ENCODE measurements around the gene MEGF10. TPM values are rescaled to one million over a fixed set of nuclear protein-coding genes. Genes with fewer than 3 reads are reported as not detected.

Gene MEGF10
- polyA plus RNA-seq, 3 donors, result not detected

DNA sequence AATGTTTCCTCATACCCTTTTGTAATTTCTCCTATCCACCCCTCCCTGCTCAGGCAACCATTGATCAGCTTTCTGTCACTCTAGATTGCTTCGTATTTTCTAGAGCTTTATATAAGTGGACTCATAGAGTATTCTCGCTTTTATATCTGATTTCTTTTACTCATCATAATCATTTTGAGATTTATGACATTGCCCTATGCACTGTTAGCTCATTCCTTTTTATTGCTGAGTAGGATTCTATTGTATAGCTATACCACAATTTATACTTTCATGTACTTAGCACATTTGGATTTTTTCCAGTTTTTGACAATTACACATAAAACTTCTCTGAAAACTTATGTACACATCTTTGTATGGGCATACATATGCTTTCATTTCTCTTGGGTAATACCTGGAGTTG, 68.9 kb downstream of the MEGF10 start:
- Histone ChIP-seq H3K4me3 (replicated peaks in 1 of 3; ENCODE audit: low read depth in 2 of 3, low read length in 3 of 3) (no peak overlapping the region), H3K4me1 (ENCODE audit: control insufficient read depth in 1 of 2, insufficient read depth in 2 of 2, low read length in 2 of 2) (no peaks in the 10 kb centered on the region), H3K27me3 (ENCODE audit: control insufficient read depth in 2 of 2, insufficient read depth in 2 of 2, low read length in 2 of 2) (no peaks in the 10 kb centered on the region), H3K79me2 (ENCODE audit: insufficient read depth, low read length) (no peaks in the 10 kb centered on the region), H3K9me3 (replicated peaks in 1 of 2; ENCODE audit: control insufficient read depth in 1 of 2, insufficient read depth in 1 of 2, low read length in 2 of 2) (no peaks in the 10 kb centered on the region), H3K27ac (ENCODE audit: low read depth in 1 of 2, low read length in 2 of 2) (no peak overlapping the region), H3K36me3 (replicated peaks in 1 of 2; ENCODE audit: control insufficient read depth in 1 of 2, insufficient read depth in 2 of 2, low read length in 2 of 2) (no peaks in the 10 kb centered on the region), H4K20me1 (ENCODE audit: insufficient read depth, low read length) (no peaks in the 10 kb centered on the region), H3K9ac (ENCODE audit: insufficient read depth, low read length, poor library complexity, severe bottlenecking) (no peak overlapping the region), H3K4me2 (replicated peaks; ENCODE audit: extremely low read depth, low read length, poor library complexity, severe bottlenecking) (no peak overlapping the region), H2AFZ (ENCODE audit: insufficient read depth, low read depth, low read length, poor library complexity, severe bottlenecking) (no peak overlapping the region)
- H3K36me3 Mint-ChIP-seq, result no peaks in the 10 kb centered on the region
- peaks cover 0 to 2% (median 0%) of the 10 kb centered on the region in 7 donors for H3K9me3 Mint-ChIP-seq
- H3K4me3 Mint-ChIP-seq, result no peak overlapping the region
- no peak for TF ChIP-seq CTCF (IDR thresholded peaks at IDR 0.05)
- peaks cover 4% of the 10 kb centered on the region for H3K4me1 Mint-ChIP-seq
- peaks cover 1 to 7% (median 3%) of the 10 kb centered on the region in 3 donors for H3K27me3 Mint-ChIP-seq (ENCODE audit: low read depth in 3 of 3)
- intact Hi-C loops (cut with micrococcal nuclease), result no loop called here
- H3K27ac Mint-ChIP-seq, result no peak overlapping the region
- no peak for DNase-seq
- WGBS (ENCODE audit: insufficient coverage), result no CpG with 5 or more reads among the region's 2 CpGs

GRCh38 chr5:127363403-127363802, 72.8 kb downstream of the MEGF10 start:
- no peaks in the 10 kb centered on the region for H3K27me3 ChIP-seq (ENCODE audit: control insufficient read depth in 2 of 2, insufficient read depth in 2 of 2, low read length in 2 of 2)
- no peaks in the 10 kb centered on the region for H3K4me1 ChIP-seq (ENCODE audit: control insufficient read depth in 1 of 2, insufficient read depth in 2 of 2, low read length in 2 of 2)
- H3K27me3 Mint-ChIP-seq (ENCODE audit: low read depth in 3 of 3), result peaks cover 2 to 9% (median 5%) of the 10 kb centered on the region in 3 donors
- H3K27ac Mint-ChIP-seq, result no peak overlapping the region
- H3K4me3 Mint-ChIP-seq, result no peak overlapping the region
- no peaks in the 10 kb centered on the region for H3K36me3 ChIP-seq (replicated peaks in 1 of 2; ENCODE audit: control insufficient read depth in 1 of 2, insufficient read depth in 2 of 2, low read length in 2 of 2)
- no peak overlapping the region for H3K4me2 ChIP-seq (replicated peaks; ENCODE audit: extremely low read depth, low read length, poor library complexity, severe bottlenecking)
- no peak for TF ChIP-seq CTCF (IDR thresholded peaks at IDR 0.05)
- no peaks in the 10 kb centered on the region for H4K20me1 ChIP-seq (ENCODE audit: insufficient read depth, low read length)
- no peak overlapping the region for H3K4me3 ChIP-seq (replicated peaks in 1 of 3; ENCODE audit: low read depth in 2 of 3, low read length in 3 of 3)
- H3K9me3 ChIP-seq (replicated peaks in 1 of 2; ENCODE audit: control insufficient read depth in 1 of 2, insufficient read depth in 1 of 2, low read length in 2 of 2), result no peaks in the 10 kb centered on the region
- H3K27ac ChIP-seq (ENCODE audit: low read depth in 1 of 2, low read length in 2 of 2), result no peak overlapping the region
- H3K36me3 Mint-ChIP-seq, result no peaks in the 10 kb centered on the region
- peaks cover 0 to 2% (median 0%) of the 10 kb centered on the region in 7 donors for H3K9me3 Mint-ChIP-seq
- no peak for DNase-seq
- intact Hi-C loops (cut with micrococcal nuclease), result no loop called here
- H3K79me2 ChIP-seq (ENCODE audit: insufficient read depth, low read length), result no peaks in the 10 kb centered on the region
- no peak overlapping the region for H3K9ac ChIP-seq (ENCODE audit: insufficient read depth, low read length, poor library complexity, severe bottlenecking)
- WGBS (ENCODE audit: insufficient coverage), result 80% methylated on average over 1 of the region's 4 CpGs
- H3K4me1 Mint-ChIP-seq, result no peaks in the 10 kb centered on the region
- H2AFZ ChIP-seq (ENCODE audit: insufficient read depth, low read depth, low read length, poor library complexity, severe bottlenecking), result no peak overlapping the region
